Nucleus accumbens (tissue), 56 donors: ENCODE measurements around the gene KRTAP4-4.
"Not testable (repeated sequence)": the region's sequence is repeated elsewhere in the genome, so short reads cannot be mapped to it uniquely, and the experiment has no call there.

Experiments used
- DNase-seq, 56 donors: peaks; one replicate each; lab custom pipeline; 2025; lab: John Stamatoyannopoulos, UW

KRTAP4-4 gene

DNA sequence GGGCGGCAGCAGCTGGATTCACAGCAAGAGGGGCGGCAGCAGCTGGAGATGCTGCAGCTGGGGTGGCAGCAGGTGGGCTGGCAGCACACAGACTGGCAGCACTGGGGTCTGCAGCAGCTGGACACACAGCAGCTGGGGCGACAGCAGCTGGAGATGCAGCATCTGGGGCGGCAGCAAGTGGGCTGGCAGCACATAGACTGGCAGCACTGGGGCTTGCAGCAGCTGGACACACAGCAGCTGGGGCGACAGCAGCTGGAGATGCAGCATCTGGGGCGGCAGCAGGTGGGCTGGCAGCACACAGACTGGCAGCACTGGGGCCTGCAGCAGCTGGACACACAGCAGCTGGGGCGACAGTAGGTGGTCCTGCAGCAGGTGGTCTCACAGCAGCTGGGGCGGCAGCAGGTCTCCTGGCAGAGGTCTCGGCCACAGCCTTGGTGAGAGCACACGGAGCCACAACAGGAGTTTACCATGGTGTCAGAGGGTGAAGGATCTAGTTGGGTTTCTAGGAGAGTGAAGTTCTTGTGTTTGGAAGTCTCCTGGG is 42.6 kb downstream of the KRTAP4-4 start, which contains the start of gene KRTAP4-11:
Gene KRTAP4-11 (minus strand): TSS at position 528 of the 541 bp plus-strand sequence. CDS start 58 bp downstream, at position 470.
- not testable (repeated sequence) for DNase-seq

- DNase-seq, result no peak
These were observed 44.3 kb downstream of the KRTAP4-4 start for GRCh38 chr17:41116297-41116696.

- no peak for DNase-seq
These were observed 49.2 kb downstream of the KRTAP4-4 start for GRCh38 chr17:41111151-41111885.
